ENCODE measurements around the gene KLHL29. TPM values are rescaled to one million over a fixed set of nuclear protein-coding genes. Genes with fewer than 3 reads are reported as not detected.

Gene KLHL29
- total and polyA plus RNA-seq, 8 donors, result 1.8 to 10.5 (median 2.8) TPM

DNA sequence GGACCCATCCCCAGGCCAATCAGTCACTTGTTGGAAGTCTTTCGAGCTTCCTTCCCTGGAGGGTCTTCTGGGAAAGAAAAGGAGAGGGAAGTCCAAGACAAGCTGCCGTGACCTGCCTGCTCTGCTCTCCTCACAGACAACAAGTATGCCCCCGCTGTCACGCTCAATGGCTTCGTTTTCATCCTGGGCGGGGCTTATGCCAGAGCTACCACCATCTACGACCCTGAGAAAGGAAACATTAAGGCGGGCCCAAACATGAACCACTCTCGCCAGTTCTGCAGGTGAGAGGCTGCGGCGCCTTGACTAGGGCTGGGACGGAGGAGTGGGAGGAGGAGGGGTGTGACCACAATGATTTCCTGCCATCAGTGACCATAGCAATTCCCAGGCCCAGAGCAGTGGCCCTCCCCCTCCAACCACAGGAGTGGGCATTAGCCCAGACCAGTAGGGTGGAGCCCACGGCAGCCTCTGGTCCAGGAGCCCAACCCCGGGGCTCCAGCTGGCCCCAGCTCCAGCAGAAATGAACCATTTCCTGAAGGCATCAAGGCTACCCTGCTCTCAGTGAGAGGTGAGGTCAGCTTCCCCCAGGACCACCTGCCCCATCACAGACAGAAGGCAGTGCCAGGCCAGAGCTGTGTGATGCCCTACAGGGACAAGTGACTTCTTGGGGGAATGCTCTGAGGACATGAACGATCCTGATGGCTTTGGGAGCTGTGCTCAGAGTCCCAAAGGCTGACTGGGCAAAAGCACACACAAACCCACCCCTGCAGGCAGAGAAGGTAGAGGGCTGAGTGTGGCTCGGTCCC, 318.8 kb downstream of the KLHL29 start:
- no peak overlapping the region for H3K27ac ChIP-seq
- no peaks in the 10 kb centered on the region for H3K27me3 ChIP-seq
- no peaks in the 10 kb centered on the region for H3K9me3 ChIP-seq
- no peak for DNase-seq
- no peak for ATAC-seq
- H3K4me3 ChIP-seq, result no peak overlapping the region
- TF ChIP-seq, protein P1, sequence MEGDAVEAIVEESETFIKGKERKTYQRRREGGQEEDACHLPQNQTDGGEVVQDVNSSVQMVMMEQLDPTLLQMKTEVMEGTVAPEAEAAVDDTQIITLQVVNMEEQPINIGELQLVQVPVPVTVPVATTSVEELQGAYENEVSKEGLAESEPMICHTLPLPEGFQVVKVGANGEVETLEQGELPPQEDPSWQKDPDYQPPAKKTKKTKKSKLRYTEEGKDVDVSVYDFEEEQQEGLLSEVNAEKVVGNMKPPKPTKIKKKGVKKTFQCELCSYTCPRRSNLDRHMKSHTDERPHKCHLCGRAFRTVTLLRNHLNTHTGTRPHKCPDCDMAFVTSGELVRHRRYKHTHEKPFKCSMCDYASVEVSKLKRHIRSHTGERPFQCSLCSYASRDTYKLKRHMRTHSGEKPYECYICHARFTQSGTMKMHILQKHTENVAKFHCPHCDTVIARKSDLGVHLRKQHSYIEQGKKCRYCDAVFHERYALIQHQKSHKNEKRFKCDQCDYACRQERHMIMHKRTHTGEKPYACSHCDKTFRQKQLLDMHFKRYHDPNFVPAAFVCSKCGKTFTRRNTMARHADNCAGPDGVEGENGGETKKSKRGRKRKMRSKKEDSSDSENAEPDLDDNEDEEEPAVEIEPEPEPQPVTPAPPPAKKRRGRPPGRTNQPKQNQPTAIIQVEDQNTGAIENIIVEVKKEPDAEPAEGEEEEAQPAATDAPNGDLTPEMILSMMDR (IDR thresholded peaks at IDR 0.05), result no peak
- H3K4me1 ChIP-seq, result no peaks in the 10 kb centered on the region
- intact Hi-C loops (cut with DNase I), result no loop called here
- peaks cover 0 to 37% of the 10 kb centered on the region in 2 donors for H3K36me3 ChIP-seq

DNA sequence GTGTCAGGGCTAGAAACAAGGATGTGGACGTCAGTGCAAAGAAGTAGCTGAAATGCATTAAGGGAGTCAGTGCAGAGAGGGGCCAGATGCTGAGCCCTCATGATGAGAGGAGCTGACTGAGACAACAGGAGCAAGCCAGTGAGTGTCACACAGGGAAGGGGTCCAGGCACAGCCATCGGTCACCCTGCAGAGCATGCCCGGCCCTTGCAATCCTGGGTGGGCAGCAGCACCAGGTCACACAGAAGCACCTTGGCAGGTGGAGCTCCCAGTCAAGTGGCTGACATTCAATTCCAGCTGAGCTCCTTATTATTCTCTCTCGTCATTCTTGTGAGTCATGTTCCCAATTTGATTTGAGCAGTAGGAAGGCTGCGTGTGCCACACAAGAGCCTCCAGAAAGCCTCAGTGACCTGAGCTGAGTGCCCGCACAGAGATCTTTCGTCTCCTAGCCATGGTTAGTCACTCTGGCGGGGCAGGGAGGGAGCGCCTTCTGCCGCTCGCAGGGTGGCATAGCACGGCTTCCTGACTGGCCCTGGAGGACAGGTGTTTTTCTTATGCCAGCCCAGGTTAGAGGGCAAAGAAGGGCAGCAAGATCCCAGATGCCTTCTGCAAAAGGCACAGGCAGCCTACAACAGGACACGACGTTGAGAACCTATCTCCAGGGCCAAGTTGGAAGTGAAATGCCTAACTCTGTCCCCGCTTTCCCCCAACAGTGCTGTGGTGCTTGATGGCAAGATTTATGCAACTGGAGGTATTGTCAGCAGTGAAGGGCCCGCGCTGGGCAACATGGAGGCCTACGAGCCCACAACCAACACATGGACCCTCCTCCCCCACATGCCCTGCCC, 321.0 kb downstream of the KLHL29 start:
- H3K36me3 ChIP-seq, result peaks cover 0 to 45% of the 10 kb centered on the region in 2 donors
- TF ChIP-seq, protein P1 (IDR thresholded peaks at IDR 0.05), result no peak

DNA sequence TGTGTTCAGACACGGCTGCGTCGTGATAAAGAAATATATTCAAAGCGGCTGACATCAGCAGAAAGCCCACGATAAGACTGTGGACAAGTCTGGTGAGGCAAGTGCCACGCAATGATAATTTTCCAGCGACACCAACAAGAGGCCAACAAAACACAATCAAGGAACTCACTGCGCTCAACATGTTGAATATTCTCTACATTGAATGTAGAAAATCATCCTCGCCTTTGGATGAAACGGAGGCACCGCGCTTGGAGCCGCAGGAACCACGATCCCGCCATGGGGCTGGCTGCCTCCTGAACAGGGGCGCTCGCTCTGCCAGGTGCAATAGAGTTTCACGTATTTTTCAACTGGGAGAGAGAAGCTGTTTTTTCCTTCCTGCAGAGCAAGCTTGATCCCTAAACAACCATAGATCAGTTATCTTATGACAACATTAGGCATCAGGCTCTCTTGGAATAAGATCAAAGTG, 321.7 kb downstream of the KLHL29 start:
- no peaks in the 10 kb centered on the region for H3K4me1 ChIP-seq
- peaks cover 0 to 45% of the 10 kb centered on the region in 2 donors for H3K36me3 ChIP-seq
- H3K9me3 ChIP-seq, result no peaks in the 10 kb centered on the region
- TF ChIP-seq, protein P1 (IDR thresholded peaks at IDR 0.05), result no peak
- peak in 1 of 4 donors; percentile 58 for DNase-seq
- ATAC-seq, result no peak
- no peaks in the 10 kb centered on the region for H3K27me3 ChIP-seq
- no peak overlapping the region for H3K27ac ChIP-seq
- H3K4me3 ChIP-seq, result no peak overlapping the region
- intact Hi-C loops (cut with DNase I), result no loop called here

More for the DNA sequence above, 321.0 kb downstream of the KLHL29 start:
- Histone ChIP-seq H3K4me3 (no peak overlapping the region), H3K27ac (no peak overlapping the region), H3K9me3 (no peaks in the 10 kb centered on the region), H3K4me1 (no peaks in the 10 kb centered on the region), H3K27me3 (no peaks in the 10 kb centered on the region)
- ATAC-seq, result no peak
- intact Hi-C loops (cut with DNase I), result no loop called here
- peak in 1 of 4 donors; percentile 57 for DNase-seq

DNA sequence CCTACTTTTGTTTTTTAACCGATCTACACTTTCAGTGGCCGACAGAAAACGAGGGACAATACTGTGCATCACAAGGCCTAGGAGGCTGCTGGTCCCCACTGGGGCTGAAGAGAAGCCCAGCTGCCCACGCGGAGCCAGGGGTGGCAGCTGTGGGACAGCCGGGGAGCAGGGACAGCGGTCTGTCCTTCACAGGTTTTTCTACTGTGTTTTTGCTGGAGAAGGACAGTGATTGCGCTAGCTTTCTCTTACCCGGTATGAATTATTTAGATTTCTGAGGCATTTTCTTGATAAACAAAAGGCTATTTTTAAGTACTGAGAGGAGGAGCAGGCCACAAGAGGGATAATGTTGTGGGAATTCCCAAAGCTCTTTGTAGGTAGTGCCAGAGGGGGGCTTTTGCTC, 322.1 kb downstream of the KLHL29 start:
- no peak for ATAC-seq
- DNase-seq, result no peak
- H3K4me3 ChIP-seq, result no peak overlapping the region
- H3K27ac ChIP-seq, result no peak overlapping the region
- TF ChIP-seq, protein P1 (IDR thresholded peaks at IDR 0.05), result no peak
- H3K4me1 ChIP-seq, result no peaks in the 10 kb centered on the region
- H3K27me3 ChIP-seq, result no peaks in the 10 kb centered on the region
- no peaks in the 10 kb centered on the region for H3K9me3 ChIP-seq
- intact Hi-C loops (cut with DNase I), result no loop called here
- peaks cover 0 to 45% of the 10 kb centered on the region in 2 donors for H3K36me3 ChIP-seq

DNA sequence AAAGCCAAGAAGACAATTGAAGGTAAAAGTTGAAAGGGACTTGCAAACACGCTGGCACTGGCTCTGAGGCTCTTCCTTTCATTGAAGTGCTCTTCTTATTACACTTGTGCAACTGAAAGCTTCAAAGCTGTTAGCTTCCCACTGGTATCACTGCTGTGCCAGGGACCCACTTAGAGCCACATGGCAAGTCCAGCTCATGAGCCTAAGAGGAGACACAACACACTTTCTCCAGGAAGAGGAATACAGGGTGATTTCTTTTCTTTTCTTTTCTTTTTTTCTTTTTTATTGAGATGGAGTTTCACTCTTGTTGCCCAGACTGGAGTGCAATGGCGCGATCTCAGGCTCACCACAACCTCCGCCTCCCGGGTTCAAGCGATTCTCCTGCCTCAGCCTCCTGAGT, 323.8 kb downstream of the KLHL29 start:
- TF ChIP-seq, protein P1 (IDR thresholded peaks at IDR 0.05), result no peak
- no peak overlapping the region for H3K4me3 ChIP-seq
- H3K36me3 ChIP-seq, result peaks cover 0 to 32% of the 10 kb centered on the region in 2 donors
- H3K27me3 ChIP-seq, result no peaks in the 10 kb centered on the region
- intact Hi-C loops (cut with DNase I), result no loop called here
- no peak for DNase-seq
- no peak for ATAC-seq
- H3K9me3 ChIP-seq, result no peaks in the 10 kb centered on the region
- no peaks in the 10 kb centered on the region for H3K4me1 ChIP-seq
- no peak overlapping the region for H3K27ac ChIP-seq
